Breast epithelium (tissue), 4 donors: ENCODE data around the gene BPGM. TPM values are rescaled to one million over a fixed set of nuclear protein-coding genes. Genes with fewer than 3 reads are reported as not detected.

Experiments used
- DNase-seq, 2 donors: peaks; one replicate each; pipeline ENCODE4 v3.0.0-alpha.2; 2019; ENCODE audit warnings: low spot score in 2 of 2
- H3K27ac ChIP-seq, 2 donors: fragments of 200-600 bp; sonication (generic) in 1 of 2; one replicate each; pipeline ENCODE4 v1.5.1; 2016 to 2019; ENCODE audit warnings: mild to moderate bottlenecking in 1 of 2
- H3K27me3 ChIP-seq, 2 donors: fragments of 200-600 bp; sonication (generic) in 1 of 2; one replicate each; pipeline versions ENCODE4 v1.5.1 to v1.6.0; 2017 to 2019; ENCODE audit warnings: control low read depth in 1 of 2, mild to moderate bottlenecking in 1 of 2
- H3K36me3 ChIP-seq: fragments of 200-600 bp; one replicate; pipeline ENCODE4 v1.5.1; 2019
- H3K4me1 ChIP-seq, 2 donors: fragments of 200-600 bp; sonication (generic); one replicate each; pipeline ENCODE4 v1.5.1; 2016 to 2019; ENCODE audit warnings: control low read depth in 1 of 2
- H3K4me3 ChIP-seq, 3 donors: fragments of 200-600 bp; sonication (generic); 1 replicate in 2 of 3; 2 replicates in 1 of 3; pipeline ENCODE4 v1.5.1; 2016 to 2019; ENCODE audit warnings: mild to moderate bottlenecking in 3 of 3, moderate library complexity in 2 of 3
- H3K9me3 ChIP-seq, 2 donors: fragments of 200-600 bp; sonication (generic) in 1 of 2; one replicate each; pipeline ENCODE4 v1.5.1; 2016 to 2019; ENCODE audit warnings: control low read depth in 1 of 2
- POLR2A ChIP-seq: fragments of 450-650 bp; IDR thresholded peaks from one replicate; pipeline ENCODE4 v1.6.1; 2016; ENCODE audit warnings: antibody characterized with exemption, mild to moderate bottlenecking, moderate library complexity
- POLR2AphosphoS5 ChIP-seq, 3 donors: sonication (generic); formaldehyde crosslinking; IDR thresholded peaks; one replicate each; pipeline ENCODE4 v1.6.1; 2017; ENCODE audit warnings: antibody characterized with exemption in 3 of 3
- intact Hi-C: fragments of 100-400 bp; cut with DNase I; formaldehyde crosslinking; loops from one replicate; pipeline ENCODE4 v1.15.1; 2023; ENCODE audit warnings: low total_unique reads
- total RNA-seq, 3 donors: library from RNA; depleted of rRNA; stranded (reverse); fragments of >200 nt; gene quantifications; one replicate each; pipeline ENCODE4 v1.1.0, GENCODE V29; 2016
- TF ChIP-seq, protein P1 (sequence below), 3 donors: fragments of 450-650 bp; IDR thresholded peaks; one replicate each; pipeline ENCODE4 v1.5.1; 2016 to 2017; ENCODE audit warnings: antibody characterized with exemption in 3 of 3, mild to moderate bottlenecking in 3 of 3, moderate library complexity in 3 of 3

The BPGM gene
- total RNA-seq, 3 donors from 2014 or later = 12.3 to 18.7 (median 16.4) TPM

DNA sequence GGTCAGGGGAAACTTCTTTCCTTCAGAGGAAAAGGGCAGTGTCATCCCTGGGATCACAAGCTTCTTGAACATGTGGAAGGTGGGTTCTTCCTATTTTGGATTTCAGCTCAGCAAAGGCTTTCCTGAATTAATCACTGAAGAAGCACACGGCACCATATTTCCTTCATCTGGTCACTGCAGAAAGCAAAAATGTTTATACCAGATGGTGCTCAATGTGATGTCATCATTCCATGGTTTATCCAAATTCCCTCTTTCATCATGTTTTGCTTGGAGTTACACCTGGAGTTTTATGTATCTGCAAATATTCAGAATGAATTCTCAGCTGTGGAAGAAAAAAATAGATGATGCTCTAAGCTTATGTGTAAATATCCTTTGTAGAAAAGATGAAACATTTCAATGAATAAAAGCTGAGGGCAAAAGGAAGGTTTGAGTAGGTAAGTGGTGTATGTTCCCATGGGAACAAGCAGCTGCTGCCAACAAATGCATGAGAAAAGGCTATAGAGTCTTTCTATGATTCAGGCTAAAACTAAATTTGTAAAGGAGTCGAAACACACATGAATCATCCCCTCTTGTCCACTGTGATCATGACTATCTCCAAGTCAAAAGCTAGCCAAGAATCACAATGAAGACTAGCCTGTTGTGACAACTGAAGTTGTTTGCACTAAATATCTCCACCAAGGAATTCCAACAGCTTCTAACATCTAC is 26.9 kb upstream of the BPGM start:
- TF ChIP-seq POLR2AphosphoS5 (IDR thresholded peaks at IDR 0.05) (no peak), POLR2A (no peak)
- TF ChIP-seq, protein P1, sequence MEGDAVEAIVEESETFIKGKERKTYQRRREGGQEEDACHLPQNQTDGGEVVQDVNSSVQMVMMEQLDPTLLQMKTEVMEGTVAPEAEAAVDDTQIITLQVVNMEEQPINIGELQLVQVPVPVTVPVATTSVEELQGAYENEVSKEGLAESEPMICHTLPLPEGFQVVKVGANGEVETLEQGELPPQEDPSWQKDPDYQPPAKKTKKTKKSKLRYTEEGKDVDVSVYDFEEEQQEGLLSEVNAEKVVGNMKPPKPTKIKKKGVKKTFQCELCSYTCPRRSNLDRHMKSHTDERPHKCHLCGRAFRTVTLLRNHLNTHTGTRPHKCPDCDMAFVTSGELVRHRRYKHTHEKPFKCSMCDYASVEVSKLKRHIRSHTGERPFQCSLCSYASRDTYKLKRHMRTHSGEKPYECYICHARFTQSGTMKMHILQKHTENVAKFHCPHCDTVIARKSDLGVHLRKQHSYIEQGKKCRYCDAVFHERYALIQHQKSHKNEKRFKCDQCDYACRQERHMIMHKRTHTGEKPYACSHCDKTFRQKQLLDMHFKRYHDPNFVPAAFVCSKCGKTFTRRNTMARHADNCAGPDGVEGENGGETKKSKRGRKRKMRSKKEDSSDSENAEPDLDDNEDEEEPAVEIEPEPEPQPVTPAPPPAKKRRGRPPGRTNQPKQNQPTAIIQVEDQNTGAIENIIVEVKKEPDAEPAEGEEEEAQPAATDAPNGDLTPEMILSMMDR (IDR thresholded peaks at IDR 0.05) = no peak
- Histone ChIP-seq H3K36me3 (no peaks in the 10 kb centered on the region), H3K9me3 (no peaks in the 10 kb centered on the region), H3K27me3 (no peaks in the 10 kb centered on the region), H3K27ac (no peak overlapping the region), H3K4me1 (no peaks in the 10 kb centered on the region), H3K4me3 (no peak overlapping the region)
- no peak for DNase-seq
- intact Hi-C loops = no loop called here

DNA sequence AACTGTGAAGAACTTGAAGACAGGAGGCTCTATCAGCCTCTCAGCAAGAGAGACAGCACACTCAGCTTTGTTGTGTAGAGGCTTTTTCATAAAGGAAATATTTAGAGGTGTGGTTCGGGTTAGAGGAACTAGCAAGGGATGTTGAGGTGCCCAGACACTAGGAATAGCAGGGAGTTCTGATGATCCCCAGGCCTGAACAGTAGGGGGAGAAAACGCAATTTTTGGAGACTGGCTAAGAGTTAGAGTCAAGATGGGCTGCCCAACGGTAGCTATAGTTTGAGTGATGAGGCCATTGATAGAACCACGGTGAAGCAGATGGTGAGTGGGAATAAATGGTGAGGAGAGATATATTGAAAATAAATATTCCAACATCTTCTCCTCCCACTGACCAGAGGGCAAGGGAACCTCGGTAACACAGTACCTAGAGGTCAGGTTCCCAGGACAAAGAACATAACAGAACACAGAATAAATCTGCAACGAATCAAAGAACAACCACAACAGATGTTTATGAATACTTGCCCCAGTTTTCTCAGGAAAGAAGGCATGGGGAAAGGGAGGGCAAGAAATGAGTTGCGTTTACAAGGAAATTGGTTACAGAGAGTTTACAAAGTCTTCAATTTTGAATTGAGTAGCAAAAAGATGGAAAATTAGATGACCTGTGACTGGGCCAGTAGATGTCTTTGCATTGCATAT is 24.2 kb upstream of the BPGM start:
- Histone ChIP-seq H3K36me3 (no peaks in the 10 kb centered on the region), H3K9me3 (no peaks in the 10 kb centered on the region), H3K4me1 (no peaks in the 10 kb centered on the region), H3K27me3 (no peaks in the 10 kb centered on the region), H3K4me3 (no peak overlapping the region), H3K27ac (no peak overlapping the region)
- no peak for DNase-seq
- TF ChIP-seq, protein P1 (IDR thresholded peaks at IDR 0.05) = no peak
- TF ChIP-seq POLR2AphosphoS5 (IDR thresholded peaks at IDR 0.05) (no peak), POLR2A (no peak)
- intact Hi-C loops = no loop called here

DNA sequence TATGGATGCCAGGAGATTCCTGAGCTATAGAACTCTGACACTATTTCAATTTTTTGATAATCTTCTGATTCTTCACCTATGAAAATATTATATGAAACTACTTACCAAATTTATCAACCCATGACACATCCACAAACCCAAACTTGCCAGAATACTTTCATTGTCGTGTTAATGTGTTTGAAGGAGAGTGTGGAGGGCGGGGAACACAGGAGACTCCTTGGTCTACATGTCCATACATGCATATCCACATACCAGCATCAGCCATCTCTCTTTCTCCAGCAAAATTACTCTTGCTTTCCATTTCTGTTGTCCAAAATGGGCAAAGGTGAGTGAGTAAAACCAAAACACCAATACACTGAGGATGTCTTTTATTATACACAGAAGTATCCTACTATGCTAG is 23.5 kb upstream of the BPGM start:
- Histone ChIP-seq H3K27me3 (no peaks in the 10 kb centered on the region), H3K4me3 (no peak overlapping the region), H3K36me3 (no peaks in the 10 kb centered on the region), H3K27ac (no peak overlapping the region), H3K9me3 (no peaks in the 10 kb centered on the region), H3K4me1 (no peaks in the 10 kb centered on the region)
- intact Hi-C loops = no loop called here
- no peak for DNase-seq
- TF ChIP-seq POLR2A = no peak
- no peak for TF ChIP-seq POLR2AphosphoS5 (IDR thresholded peaks at IDR 0.05)
- TF ChIP-seq, protein P1 (IDR thresholded peaks at IDR 0.05) = no peak

DNA sequence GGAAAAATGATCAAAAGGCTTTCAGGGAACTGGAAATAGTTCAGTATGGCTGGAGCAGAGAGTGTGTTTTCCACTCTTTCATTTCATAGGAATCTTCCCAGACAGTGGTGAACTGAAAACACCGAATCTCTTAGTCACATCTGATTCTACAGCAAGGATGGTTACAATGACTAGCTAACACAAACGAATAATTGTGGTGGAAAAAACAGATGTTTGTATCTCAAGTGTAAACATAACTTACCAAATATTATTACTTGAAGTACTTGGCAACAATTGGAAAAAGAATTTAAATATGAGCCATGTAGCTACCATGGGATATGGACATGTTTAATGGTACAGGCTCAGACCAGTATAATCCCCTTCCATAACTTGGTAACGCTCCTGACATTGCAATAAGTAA is 21.1 kb upstream of the BPGM start:
- H3K36me3 ChIP-seq = no peaks in the 10 kb centered on the region
- no peaks in the 10 kb centered on the region for H3K9me3 ChIP-seq
- no peaks in the 10 kb centered on the region for H3K4me1 ChIP-seq
- intact Hi-C loops = no loop called here
- TF ChIP-seq POLR2AphosphoS5 (IDR thresholded peaks at IDR 0.05) (no peak), POLR2A (no peak)
- TF ChIP-seq, protein P1 (IDR thresholded peaks at IDR 0.05) = no peak
- no peak overlapping the region for H3K27ac ChIP-seq
- no peak overlapping the region for H3K4me3 ChIP-seq
- H3K27me3 ChIP-seq = no peaks in the 10 kb centered on the region
- DNase-seq = no peak

DNA sequence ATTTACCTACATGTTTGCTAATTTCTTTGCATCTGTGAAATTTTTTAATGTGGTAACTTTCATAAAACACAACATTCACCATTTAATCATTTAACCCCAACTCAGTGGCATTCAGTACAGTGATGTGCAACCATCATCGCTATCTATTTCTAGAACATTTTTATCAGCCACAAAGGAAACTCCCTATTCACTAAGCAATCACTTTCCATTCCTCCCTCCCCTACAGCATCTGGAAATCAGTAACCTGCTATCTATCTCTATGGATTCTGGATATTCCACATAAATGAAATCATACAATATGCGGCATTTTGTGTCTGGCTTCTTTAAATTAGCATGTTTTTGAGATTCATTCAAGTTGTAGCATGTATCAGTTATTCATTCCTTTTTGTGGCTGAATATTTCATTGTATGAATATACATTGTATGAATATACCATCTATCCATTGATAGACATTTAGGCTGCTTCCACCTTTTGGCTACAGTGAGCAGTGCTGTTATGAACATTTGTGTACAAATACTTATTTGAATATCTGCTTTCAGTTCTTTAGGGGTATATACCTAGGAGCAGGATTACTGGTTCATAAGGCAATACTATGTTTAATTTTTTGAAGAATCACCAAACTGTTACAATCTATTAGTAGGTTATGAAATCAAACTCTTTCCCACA is 19.4 kb upstream of the BPGM start:
- TF ChIP-seq POLR2A = no peak
- Histone ChIP-seq H3K4me3 (no peak overlapping the region), H3K36me3 (no peaks in the 10 kb centered on the region), H3K4me1 (no peaks in the 10 kb centered on the region), H3K27me3 (no peaks in the 10 kb centered on the region), H3K27ac (no peak overlapping the region), H3K9me3 (no peaks in the 10 kb centered on the region)
- intact Hi-C loops = no loop called here
- no peak for DNase-seq
